ENCODE data around the gene IGF1.

Gene IGF1

DNA sequence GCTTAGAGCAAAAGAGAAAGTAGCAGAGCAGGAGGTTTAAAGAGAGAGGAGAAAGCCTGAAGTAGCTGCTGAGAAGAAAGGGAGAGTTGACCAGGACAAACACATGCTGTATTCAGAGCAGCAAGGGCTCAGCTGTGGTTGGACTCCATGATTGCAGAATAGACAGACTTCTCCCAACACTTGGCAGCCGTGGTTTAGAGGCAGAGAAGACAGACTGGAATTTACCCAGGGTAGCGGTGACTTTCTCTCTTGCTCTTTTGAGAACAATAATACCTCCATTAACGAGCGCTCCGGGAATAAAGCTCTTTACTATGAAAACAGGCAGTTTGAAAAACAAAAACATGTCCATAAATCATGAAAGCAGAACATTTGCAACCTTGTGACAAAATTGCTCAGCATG lies 21.4 kb upstream of the IGF1 start:
- TF ChIP-seq, protein P1, sequence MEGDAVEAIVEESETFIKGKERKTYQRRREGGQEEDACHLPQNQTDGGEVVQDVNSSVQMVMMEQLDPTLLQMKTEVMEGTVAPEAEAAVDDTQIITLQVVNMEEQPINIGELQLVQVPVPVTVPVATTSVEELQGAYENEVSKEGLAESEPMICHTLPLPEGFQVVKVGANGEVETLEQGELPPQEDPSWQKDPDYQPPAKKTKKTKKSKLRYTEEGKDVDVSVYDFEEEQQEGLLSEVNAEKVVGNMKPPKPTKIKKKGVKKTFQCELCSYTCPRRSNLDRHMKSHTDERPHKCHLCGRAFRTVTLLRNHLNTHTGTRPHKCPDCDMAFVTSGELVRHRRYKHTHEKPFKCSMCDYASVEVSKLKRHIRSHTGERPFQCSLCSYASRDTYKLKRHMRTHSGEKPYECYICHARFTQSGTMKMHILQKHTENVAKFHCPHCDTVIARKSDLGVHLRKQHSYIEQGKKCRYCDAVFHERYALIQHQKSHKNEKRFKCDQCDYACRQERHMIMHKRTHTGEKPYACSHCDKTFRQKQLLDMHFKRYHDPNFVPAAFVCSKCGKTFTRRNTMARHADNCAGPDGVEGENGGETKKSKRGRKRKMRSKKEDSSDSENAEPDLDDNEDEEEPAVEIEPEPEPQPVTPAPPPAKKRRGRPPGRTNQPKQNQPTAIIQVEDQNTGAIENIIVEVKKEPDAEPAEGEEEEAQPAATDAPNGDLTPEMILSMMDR (conservative IDR thresholded peaks at IDR 0.05) = no peak
- H3K27ac ChIP-seq = peak overlapping the region; percentile 93

DNA sequence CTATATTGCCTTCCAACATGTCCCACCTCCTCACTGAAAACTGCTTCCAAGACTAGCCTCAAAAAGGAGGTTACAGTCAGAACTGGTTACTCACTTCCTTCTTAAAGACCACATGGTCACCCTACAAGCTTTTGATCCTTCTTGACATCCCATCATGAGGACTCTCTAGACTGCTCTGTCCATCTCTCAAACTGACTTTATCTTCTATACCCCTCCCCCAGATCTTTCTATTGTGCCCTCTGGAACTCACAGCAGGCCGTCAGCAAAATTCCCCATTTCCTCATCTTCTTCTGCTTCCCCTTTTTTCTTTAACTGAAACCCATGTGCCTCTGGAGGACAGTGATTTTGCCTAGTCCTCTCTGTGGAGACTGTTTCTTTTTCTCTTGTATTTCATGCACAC lies 18.1 kb upstream of the IGF1 start:
- no peak overlapping the region for H3K27ac ChIP-seq
- TF ChIP-seq, protein P1 (conservative IDR thresholded peaks at IDR 0.05) = no peak

DNA sequence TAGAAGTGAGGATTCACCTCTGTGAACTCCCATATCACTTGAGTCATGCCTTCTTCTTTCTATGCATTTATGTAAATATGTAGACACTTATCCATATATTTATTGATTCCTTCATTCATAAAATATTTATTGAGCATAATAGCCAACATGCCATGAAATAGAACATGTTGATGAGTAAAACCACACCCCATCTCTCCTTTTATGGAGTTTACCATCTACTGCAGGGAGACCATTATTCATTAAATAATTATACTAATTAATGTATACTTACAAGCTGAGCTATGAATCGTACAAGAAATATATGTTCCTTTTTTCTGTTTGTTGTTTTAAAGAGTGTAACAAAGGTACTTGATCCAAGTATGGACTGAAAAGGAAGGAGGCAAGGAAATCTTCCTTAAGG lies 17.4 kb upstream of the IGF1 start:
- H3K27ac ChIP-seq = no peak overlapping the region
- TF ChIP-seq, protein P1 (conservative IDR thresholded peaks at IDR 0.05) = no peak

DNA sequence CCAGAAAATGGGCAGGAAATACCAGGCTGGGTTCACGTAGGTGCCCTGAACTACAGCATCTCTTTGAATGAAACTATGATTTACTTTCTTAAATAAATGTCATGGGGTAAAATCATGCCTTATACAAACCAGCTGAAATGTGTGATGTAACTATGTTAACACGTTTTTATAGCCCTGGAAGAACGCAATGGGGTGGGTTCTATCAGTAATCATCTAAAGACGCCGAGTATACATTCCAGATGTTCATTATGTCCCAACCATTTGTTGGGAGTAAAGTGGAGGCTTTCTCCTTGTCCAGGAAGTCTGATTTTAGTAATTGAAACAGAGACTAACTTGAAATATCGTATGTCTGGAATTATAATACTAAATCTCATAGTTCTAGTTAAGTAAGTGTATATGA lies 16.2 kb upstream of the IGF1 start:
- no peak overlapping the region for H3K27ac ChIP-seq

DNA sequence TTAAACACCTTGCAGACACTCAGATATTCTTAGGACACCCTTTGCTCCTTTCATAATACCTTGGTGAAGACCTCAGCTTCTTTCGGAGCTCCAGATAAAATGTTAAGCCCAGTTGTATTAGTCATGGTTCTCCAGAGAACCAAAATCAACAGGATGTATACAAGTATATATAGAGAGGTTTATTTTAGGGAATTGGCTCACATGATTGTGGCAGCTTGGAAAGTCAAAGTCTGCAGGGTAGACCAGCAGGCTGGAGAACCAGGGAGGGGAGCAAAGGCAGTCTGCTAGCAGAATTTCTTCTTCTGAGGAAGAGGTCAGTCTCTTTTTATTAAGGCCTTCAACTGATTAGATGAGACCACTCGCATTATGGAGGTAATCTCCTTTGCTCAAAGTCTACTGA lies 6.9 kb upstream of the IGF1 start:
- H3K27ac ChIP-seq = no peak overlapping the region
- TF ChIP-seq, protein P1 (conservative IDR thresholded peaks at IDR 0.05) = no peak

More for the DNA sequence above, 16.2 kb upstream of the IGF1 start:
- TF ChIP-seq, protein P1 (conservative IDR thresholded peaks at IDR 0.05) = no peak

DNA sequence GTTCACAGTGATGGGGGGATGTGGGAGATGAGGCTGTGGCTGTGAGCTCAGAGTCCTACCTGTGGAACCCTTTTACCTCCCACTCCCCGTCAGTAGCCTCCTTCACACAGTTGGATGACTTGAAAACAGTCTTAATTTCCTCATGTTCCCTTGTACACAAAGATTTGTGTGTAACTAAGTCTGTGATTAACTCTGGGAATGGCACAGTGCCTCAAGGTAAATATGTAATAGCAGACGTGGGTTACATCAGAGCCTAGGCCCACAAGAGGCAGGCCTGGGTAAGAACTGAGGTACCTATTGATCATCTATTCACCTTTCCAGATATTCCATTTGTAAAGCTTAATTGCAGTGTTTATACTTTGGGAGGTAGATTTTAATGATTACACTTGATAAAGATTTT lies 5.8 kb upstream of the IGF1 start:
- H3K27ac ChIP-seq = no peak overlapping the region

DNA sequence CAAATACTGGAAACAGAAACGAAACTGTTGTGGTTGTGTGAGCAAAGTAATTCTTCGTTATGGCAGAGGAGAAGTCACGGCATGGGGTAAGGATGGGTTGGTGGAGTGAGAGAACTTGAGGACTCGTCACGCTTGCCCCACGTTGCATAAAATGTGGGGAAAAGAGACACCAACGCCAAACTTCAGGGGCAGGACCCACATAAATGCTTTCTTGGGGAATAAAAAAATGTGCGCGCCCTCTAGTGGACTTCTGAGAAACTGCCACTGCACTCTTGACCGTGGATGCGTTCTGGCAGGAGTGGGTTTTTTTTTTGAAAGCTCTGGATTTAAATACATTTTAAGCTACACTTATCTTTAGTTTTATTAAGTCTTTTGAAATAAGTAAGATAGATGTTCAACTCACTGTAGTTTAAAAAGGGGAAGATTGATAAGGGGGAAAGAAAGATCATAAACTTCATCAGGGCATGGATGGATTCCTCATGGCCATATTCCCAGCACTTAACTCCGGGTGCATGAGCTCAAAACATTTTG lies 4.1 kb upstream of the IGF1 start:
- TF ChIP-seq, protein P1 (conservative IDR thresholded peaks at IDR 0.05) = peak; percentile 96
- H3K27ac ChIP-seq = no peak overlapping the region

More for the DNA sequence above, 5.8 kb upstream of the IGF1 start:
- TF ChIP-seq, protein P1 (conservative IDR thresholded peaks at IDR 0.05) = no peak
